ENCODE measurements around the gene RAB27A.
"Not testable (repeated sequence)": the region's sequence is repeated elsewhere in the genome, so short reads cannot be mapped to it uniquely, and the experiment has no call there.

The RAB27A gene

GRCh38 chr15:55289746-55290527 is at the start of gene RAB27A:
Gene RAB27A, minus strand, starts transcription at chr15:55289813. Its CDS starts 54,879 bp downstream, at chr15:55234934.
- peak; percentile 58 for DNase-seq (ENCODE audit: low read depth)

GRCh38 chr15:55337160-55337559 is 47.5 kb upstream of the RAB27A start:
- DNase-seq (ENCODE audit: low read depth): no peak

GRCh38 chr15:55334997-55335396 is 45.4 kb upstream of the RAB27A start:
- DNase-seq (ENCODE audit: low read depth): no peak

- DNase-seq (ENCODE audit: low read depth): no peak
These were observed 44.8 kb upstream of the RAB27A start for GRCh38 chr15:55334371-55334770.

GRCh38 chr15:55327387-55327786 is 37.8 kb upstream of the RAB27A start:
- DNase-seq (ENCODE audit: low read depth): no peak

GRCh38 chr15:55322467-55322866 is 32.9 kb upstream of the RAB27A start:
- DNase-seq (ENCODE audit: low read depth): no peak

- DNase-seq (ENCODE audit: low read depth): no peak
These were observed 31.4 kb upstream of the RAB27A start for GRCh38 chr15:55320963-55321362.

- no peak for DNase-seq (ENCODE audit: low read depth)
These were observed 30.6 kb upstream of the RAB27A start for GRCh38 chr15:55320238-55320550.

- no peak for DNase-seq (ENCODE audit: low read depth)
These were observed 30.1 kb upstream of the RAB27A start for GRCh38 chr15:55319537-55320237.

GRCh38 chr15:55318588-55319494 is 29.2 kb upstream of the RAB27A start, which contains the start of the genes PIGB and PIGBOS1:
Gene PIGB, plus strand, starts transcription at chr15:55319222. Its CDS starts 29 bp downstream, at chr15:55319251.
Gene PIGBOS1, minus strand, starts transcription at chr15:55319123. Its CDS starts 1,331 bp downstream, at chr15:55317792.
- peak; percentile 57 for DNase-seq (ENCODE audit: low read depth)

GRCh38 chr15:55302801-55303200 is 13.2 kb upstream of the RAB27A start:
- DNase-seq (ENCODE audit: low read depth): not testable (repeated sequence)

- no peak for DNase-seq (ENCODE audit: low read depth)
These were observed 7.7 kb upstream of the RAB27A start for GRCh38 chr15:55297315-55297714.

- peak; percentile 77 for DNase-seq (ENCODE audit: low read depth)
These were observed 980 bp upstream of the RAB27A start for GRCh38 chr15:55290528-55291057.

- peak; percentile 12 for DNase-seq (ENCODE audit: low read depth)
These were observed 435 bp downstream of the RAB27A start for GRCh38 chr15:55289011-55289745.

- no peak for DNase-seq (ENCODE audit: low read depth)
These were observed 1.5 kb downstream of the RAB27A start for GRCh38 chr15:55288006-55288717.

- DNase-seq (ENCODE audit: low read depth): not testable (repeated sequence)
These were observed 3.0 kb downstream of the RAB27A start for GRCh38 chr15:55286442-55287189.

- no peak for DNase-seq (ENCODE audit: low read depth)
These were observed 5.2 kb downstream of the RAB27A start for GRCh38 chr15:55284426-55284825.

- no peak for DNase-seq (ENCODE audit: low read depth)
These were observed 6.0 kb downstream of the RAB27A start for GRCh38 chr15:55283379-55284147.

GRCh38 chr15:55282284-55282833 is 7.3 kb downstream of the RAB27A start:
- no peak for DNase-seq (ENCODE audit: low read depth)
